HepG2 (cell line): Measurements from ENCODE around the gene KHDC1. TPM values are rescaled to one million over a fixed set of nuclear protein-coding genes. Genes with fewer than 3 reads are reported as not detected.

ENCODE experiments used
- ATAC-seq: fragments of 200-7000 bp; cut with Tn5 transposase; 3 replicates; pipeline ENCODE4 v1.9.1; 2020; ENCODE audit warnings: mild to moderate bottlenecking, moderate library complexity
- BruUV-seq: library from RNA; stranded (reverse); fragments of 400-500 nt; replicated peaks from 2 replicates; lab custom pipeline; 2021; lab: Mats Ljungman, UMichigan
- CTCF ChIA-PET: fragments of 300-600 bp; formaldehyde crosslinking; extraction: SDS; loops from one replicate; lab custom pipeline; 2021; ENCODE audit warnings: low total read pairs, inconsistent platforms, low intra/inter-chr PET ratio; lab: Yijun Ruan, JAX
- POLR2A ChIA-PET: fragments of 350-600 bp; sonication (Branson Sonifier 250); formaldehyde crosslinking; loops from one replicate; lab custom pipeline; 2020; ENCODE audit warnings: antibody characterized with exemption, inconsistent platforms; lab: Yijun Ruan, JAX
- DNase-seq: peaks from one replicate; pipeline ENCODE4 v3.0.0-alpha.2; 2015; ENCODE audit warnings: low spot score
- FAIRE-seq: peaks from 3 replicates; lab custom pipeline; 2011; peaks lifted over from hg19 to GRCh38; lab: Jason Lieb, UNC
- H2AFZ ChIP-seq: one replicate; pipeline ENCODE4 v1.6.1; 2011; ENCODE audit warnings: low read length, inconsistent platforms
- H3K27ac ChIP-seq: fragments of 300-600 bp; 3 replicates; pipeline ENCODE4 v1.8.0; 2011; ENCODE audit warnings: mixed run types, mild to moderate bottlenecking, mixed read lengths, low read length, inconsistent platforms; ENCODE audit not compliant: insufficient read depth; ENCODE audit errors: extremely low read length
- H3K27me3 ChIP-seq, 2 experiments: fragments of 200-600 bp in 1 of 2; 2 replicates in 1 of 2; 3 replicates in 1 of 2; pipeline versions ENCODE4 v1.6.0 to v1.8.0; 2011; ENCODE audit warnings: low read length in 2 of 2, mild to moderate bottlenecking in 2 of 2, moderate library complexity in 2 of 2, inconsistent platforms in 1 of 2; ENCODE audit not compliant: insufficient read depth in 2 of 2, control insufficient read depth in 1 of 2
- H3K36me3 ChIP-seq, 2 experiments: fragments of 200-600 bp in 1 of 2; replicated peaks in 1 of 2; 2 replicates in 1 of 2; 3 replicates in 1 of 2; pipeline versions ENCODE4 v1.5.1 to v1.8.0; 2011; ENCODE audit warnings: low read length in 2 of 2, inconsistent platforms in 1 of 2; ENCODE audit not compliant: insufficient read depth in 2 of 2, control insufficient read depth in 1 of 2
- H3K4me1 ChIP-seq: 2 replicates; pipeline ENCODE4 v1.5.1; 2012; ENCODE audit warnings: low read length, inconsistent platforms; ENCODE audit not compliant: insufficient read depth
- H3K4me2 ChIP-seq: 2 replicates; pipeline ENCODE4 v1.6.0; 2011; ENCODE audit warnings: low read depth, low read length, inconsistent platforms
- H3K4me3 ChIP-seq, 3 experiments: fragments of 200-600 bp in 1 of 3; sonication (generic), shearing (Covaris generic) in 1 of 3; replicated peaks in 1 of 3; 2 replicates each; pipeline ENCODE4 v1.5.1; 2011 to 2016; ENCODE audit warnings: low read length in 3 of 3, inconsistent platforms in 2 of 3, low read depth in 2 of 3, mild to moderate bottlenecking in 2 of 3, control low read depth in 1 of 3, mixed read lengths in 1 of 3; ENCODE audit not compliant: insufficient read depth in 1 of 3
- H3K79me2 ChIP-seq: one replicate; pipeline ENCODE4 v1.6.1; 2011; ENCODE audit warnings: low read length, inconsistent platforms; ENCODE audit not compliant: insufficient read depth
- H3K9ac ChIP-seq: 2 replicates; pipeline ENCODE4 v1.6.0; 2011; ENCODE audit warnings: mild to moderate bottlenecking, low read depth, low read length, inconsistent platforms; ENCODE audit not compliant: insufficient read depth
- H3K9me3 ChIP-seq: 2 replicates; pipeline ENCODE4 v1.5.1; 2012; ENCODE audit warnings: mild to moderate bottlenecking, low read length
- H4K20me1 ChIP-seq: 2 replicates; pipeline ENCODE4 v1.6.0; 2011; ENCODE audit warnings: inconsistent platforms, mild to moderate bottlenecking, low read length, moderate library complexity; ENCODE audit not compliant: insufficient read depth
- ATM ChIP-seq: fragments of 450-650 bp; IDR thresholded peaks from 2 replicates; pipeline ENCODE4 v1.7.1; 2017; ENCODE audit warnings: mild to moderate bottlenecking, borderline replicate concordance
- CCAR2 ChIP-seq: fragments of 200-400 bp; formaldehyde crosslinking; optimal IDR thresholded peaks from 2 replicates; pipeline ENCODE3; 2018; ENCODE audit warnings: low read depth, mild to moderate bottlenecking, low read length, moderate library complexity
- HNRNPL ChIP-seq: fragments of 200-400 bp; formaldehyde crosslinking; IDR thresholded peaks from 2 replicates; pipeline ENCODE4 v1.6.1; 2017; ENCODE audit warnings: mild to moderate bottlenecking, low read depth, low read length
- KDM5B ChIP-seq: sonication (generic); formaldehyde crosslinking; IDR thresholded peaks from 2 replicates; pipeline ENCODE4 v1.4.0; 2020; ENCODE audit warnings: missing genetic modification reagents, mild to moderate bottlenecking, borderline replicate concordance
- NFRKB ChIP-seq: fragments of 450-650 bp; IDR thresholded peaks from 2 replicates; pipeline ENCODE4 v1.6.1; 2017
- NKX3-1 ChIP-seq: sonication (generic); formaldehyde crosslinking; IDR thresholded peaks from 2 replicates; pipeline ENCODE4 v1.5.0; 2020; ENCODE audit warnings: missing genetic modification reagents
- POLR2AphosphoS5 ChIP-seq: IDR thresholded peaks from 2 replicates; pipeline ENCODE4 v1.6.1; 2012; ENCODE audit warnings: low read depth, low read length
- ZNF768 ChIP-seq: sonication (generic); formaldehyde crosslinking; IDR thresholded peaks from 2 replicates; pipeline ENCODE4 v1.4.0; 2020; ENCODE audit warnings: missing genetic modification reagents
- ZNF850 ChIP-seq: sonication (generic); formaldehyde crosslinking; conservative IDR thresholded peaks from 2 replicates; pipeline ENCODE4 v1.9.0; 2021; ENCODE audit warnings: mild to moderate bottlenecking, missing genetic modification reagents
- WGBS: methylation state at CpG from one replicate; pipeline ENCODE4 v1.1.6; 2017; ENCODE audit warnings: low lambda C conversion rate; 5-methylcytosine and 5-hydroxymethylcytosine counted together
- in situ Hi-C: cut with HindIII; loops from 2 replicates; pipeline ENCODE4 v1.10.0; 2017; ENCODE audit warnings: low pct_unique_long_range_greater_than_20kb; ENCODE audit not compliant: extremely low pct_ligation_motif_present
- intact Hi-C: fragments of 100-400 bp; cut with micrococcal nuclease; formaldehyde crosslinking; loops from one replicate; pipeline ENCODE4 v1.10.0; 2022; ENCODE audit not compliant: unreplicated experiment
- polyA plus RNA-seq, 8 experiments: library from polyadenylated mRNA; depleted of rRNA in 3 of 8; stranded (reverse) in 7 of 8; unstranded in 1 of 8; fragments of >200 nt; fragmentation: Illumina TruSeq in 4 of 8; extraction: Trizol in 4 of 8; gene quantifications; 2 replicates each; pipeline versions ENCODE4 v1.2.1 to v1.2.3, GENCODE V29; 2011 to 2016; ENCODE audit warnings: low read depth in 4 of 8, missing spikeins in 1 of 8, mixed read lengths in 1 of 8; ENCODE audit not compliant: insufficient read depth in 1 of 8
- total RNA-seq, 5 experiments: library from RNA; depleted of rRNA; stranded (reverse); fragments of >200 nt; fragmentation: Illumina TruSeq; extraction: Trizol; gene quantifications; 2 replicates each; pipeline ENCODE4 v1.2.3, GENCODE V29; 2016; ENCODE audit warnings: low read depth in 1 of 5
- TF ChIP-seq, protein P1 (sequence below): sonication (generic); formaldehyde crosslinking; IDR thresholded peaks from 2 replicates; pipeline ENCODE4 v1.8.0; 2022; ENCODE audit warnings: low read depth, missing genetic modification reagents

KHDC1 gene
- total and polyA plus RNA-seq, 2 of the 13 experiments (the other 11 are each of a cell fraction or from before 2014, with no cell fraction given): not detected

DNA sequence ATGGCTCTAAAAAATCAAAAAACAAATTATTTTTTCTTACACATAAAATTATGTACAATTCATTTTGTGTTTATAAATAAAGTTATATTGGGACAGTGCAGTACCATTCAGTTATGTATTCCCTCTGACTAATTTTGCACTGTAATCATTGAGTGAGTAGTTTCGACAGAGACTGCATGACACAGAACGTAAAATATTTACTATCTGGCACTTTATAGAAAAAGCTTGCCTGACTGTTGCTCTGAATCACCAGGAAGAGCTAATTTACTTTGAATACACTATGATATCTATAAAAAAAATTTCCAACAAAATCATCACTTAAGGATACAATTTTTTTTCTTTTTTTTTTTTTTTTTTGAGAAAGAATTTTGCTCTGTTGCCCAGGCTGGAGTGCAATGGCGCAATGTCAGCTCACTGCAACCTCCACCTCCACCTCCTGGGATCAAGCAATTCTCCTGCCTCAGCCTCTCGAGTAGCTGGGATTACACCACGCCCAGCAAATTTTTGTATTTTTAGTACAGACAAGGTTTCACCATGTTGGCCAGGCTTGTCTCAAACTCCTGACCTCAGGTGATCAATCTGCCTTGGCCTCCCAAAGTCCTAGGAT is 26.7 kb downstream of the KHDC1 start:
- no peaks in the 10 kb centered on the region for H3K79me2 ChIP-seq
- no peaks in the 10 kb centered on the region for H3K9me3 ChIP-seq
- H3K27ac ChIP-seq: no peak overlapping the region
- no peaks in the 10 kb centered on the region for H3K36me3 ChIP-seq
- DNase-seq (no peak), FAIRE-seq (no peak), ATAC-seq (no peak)
- no peaks in the 10 kb centered on the region for H3K27me3 ChIP-seq
- CTCF ChIA-PET: no interaction called here
- TF ChIP-seq KDM5B (CRISPR knock-in tag) (no peak), NFRKB (no peak), ATM (no peak), NKX3-1 (CRISPR knock-in tag) (no peak), HNRNPL (no peak), CCAR2 (no peak), POLR2AphosphoS5 (no peak), ZNF850 (CRISPR knock-in tag) (no peak), ZNF768 (CRISPR knock-in tag) (no peak)
- TF ChIP-seq, protein P1, sequence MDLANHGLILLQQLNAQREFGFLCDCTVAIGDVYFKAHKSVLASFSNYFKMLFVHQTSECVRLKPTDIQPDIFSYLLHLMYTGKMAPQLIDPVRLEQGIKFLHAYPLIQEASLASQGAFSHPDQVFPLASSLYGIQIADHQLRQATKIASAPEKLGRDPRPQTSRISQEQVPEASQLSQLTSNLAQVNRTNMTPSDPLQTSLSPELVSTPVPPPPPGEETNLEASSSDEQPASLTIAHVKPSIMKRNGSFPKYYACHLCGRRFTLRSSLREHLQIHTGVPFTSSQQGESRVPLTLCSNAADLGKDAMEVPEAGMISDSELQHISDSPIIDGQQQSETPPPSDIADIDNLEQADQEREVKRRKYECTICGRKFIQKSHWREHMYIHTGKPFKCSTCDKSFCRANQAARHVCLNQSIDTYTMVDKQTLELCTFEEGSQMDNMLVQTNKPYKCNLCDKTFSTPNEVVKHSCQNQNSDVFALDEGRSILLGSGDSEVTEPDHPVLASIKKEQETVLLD (CRISPR knock-in tag): no peak
- POLR2A ChIA-PET: no interaction called here
- no peak overlapping the region for H3K4me3 ChIP-seq
- in situ Hi-C loops: no loop called here
- no TSS peak for BruUV-seq
- no peaks in the 10 kb centered on the region for H3K4me1 ChIP-seq
- 6% methylated on average over 5 of the region's 5 CpGs for WGBS
- H3K4me2 ChIP-seq: no peak overlapping the region
- H4K20me1 ChIP-seq: no peaks in the 10 kb centered on the region
- intact Hi-C loops: no loop called here
- H2AFZ ChIP-seq: no peak overlapping the region
- no peak overlapping the region for H3K9ac ChIP-seq
